Lower leg skin (tissue), 4 donors: ENCODE data around the gene ACER3. TPM values are rescaled to one million over a fixed set of nuclear protein-coding genes. Genes with fewer than 3 reads are reported as not detected.

ENCODE experiments used
- DNase-seq, 2 donors: peaks; one replicate each; pipeline ENCODE4 v3.0.0-alpha.2; 2019; ENCODE audit warnings: low spot score in 2 of 2
- H3K4me3 ChIP-seq: fragments of 200-600 bp; sonication (generic); 2 replicates; pipeline ENCODE4 v1.5.1; 2017; ENCODE audit warnings: mild to moderate bottlenecking, low read depth; ENCODE audit not compliant: poor library complexity, severe bottlenecking
- POLR2A ChIP-seq, 2 donors: fragments of 450-650 bp; IDR thresholded peaks; one replicate each; pipeline ENCODE4 v1.6.1; 2016 to 2017; ENCODE audit warnings: antibody characterized with exemption in 2 of 2, mild to moderate bottlenecking in 1 of 2, moderate library complexity in 1 of 2
- WGBS, 2 donors: methylation state at CpG; one replicate each; pipeline ENCODE4 v1.1.5; 2018; 5-methylcytosine and 5-hydroxymethylcytosine counted together
- intact Hi-C: fragments of 100-400 bp; cut with DNase I; formaldehyde crosslinking; loops from one replicate; pipeline ENCODE4 v1.15.0; 2023; ENCODE audit warnings: low total_unique reads
- total RNA-seq, 4 donors: library from RNA; depleted of rRNA; stranded (reverse); fragments of >200 nt; gene quantifications; one replicate each; pipeline ENCODE4 v1.1.0, GENCODE V29; 2016
- TF ChIP-seq, protein P1 (sequence below), 3 donors: fragments of 450-650 bp; IDR thresholded peaks; one replicate each; pipeline ENCODE4 v1.5.1; 2016; ENCODE audit warnings: antibody characterized with exemption in 3 of 3, mild to moderate bottlenecking in 3 of 3, moderate library complexity in 2 of 3

Gene ACER3
- total RNA-seq, 4 donors from 2014 or later = 3.5 to 5.9 (median 5.1) TPM

GRCh38 chr11:77027275-77027674 is 166.6 kb downstream of the ACER3 start:
- no peak for DNase-seq

DNA sequence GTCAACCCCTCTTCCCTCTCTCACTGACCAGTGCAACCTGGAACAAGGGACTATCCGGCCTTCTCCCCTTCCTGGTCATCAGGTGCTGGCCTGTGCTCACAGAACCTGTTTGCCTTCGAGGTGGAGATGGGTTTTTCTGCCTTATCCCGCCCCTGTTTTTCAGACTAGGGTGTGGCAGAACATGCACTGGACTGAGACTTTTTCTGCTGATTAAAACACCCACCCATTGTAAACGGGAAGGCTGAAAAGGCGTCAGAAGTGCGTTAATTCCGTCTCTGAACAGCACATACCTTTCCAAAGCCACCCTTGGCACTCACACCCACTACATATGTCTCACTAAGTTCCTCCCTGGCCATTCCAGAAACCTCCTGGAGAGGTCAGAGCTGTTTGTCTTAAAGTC is 169.1 kb downstream of the ACER3 start:
- intact Hi-C loops = loop anchor here (10.0 kb wide), 1 partner anchor 215 kb away; no protein-coding TSS in a partner anchor
- TF ChIP-seq, protein P1, sequence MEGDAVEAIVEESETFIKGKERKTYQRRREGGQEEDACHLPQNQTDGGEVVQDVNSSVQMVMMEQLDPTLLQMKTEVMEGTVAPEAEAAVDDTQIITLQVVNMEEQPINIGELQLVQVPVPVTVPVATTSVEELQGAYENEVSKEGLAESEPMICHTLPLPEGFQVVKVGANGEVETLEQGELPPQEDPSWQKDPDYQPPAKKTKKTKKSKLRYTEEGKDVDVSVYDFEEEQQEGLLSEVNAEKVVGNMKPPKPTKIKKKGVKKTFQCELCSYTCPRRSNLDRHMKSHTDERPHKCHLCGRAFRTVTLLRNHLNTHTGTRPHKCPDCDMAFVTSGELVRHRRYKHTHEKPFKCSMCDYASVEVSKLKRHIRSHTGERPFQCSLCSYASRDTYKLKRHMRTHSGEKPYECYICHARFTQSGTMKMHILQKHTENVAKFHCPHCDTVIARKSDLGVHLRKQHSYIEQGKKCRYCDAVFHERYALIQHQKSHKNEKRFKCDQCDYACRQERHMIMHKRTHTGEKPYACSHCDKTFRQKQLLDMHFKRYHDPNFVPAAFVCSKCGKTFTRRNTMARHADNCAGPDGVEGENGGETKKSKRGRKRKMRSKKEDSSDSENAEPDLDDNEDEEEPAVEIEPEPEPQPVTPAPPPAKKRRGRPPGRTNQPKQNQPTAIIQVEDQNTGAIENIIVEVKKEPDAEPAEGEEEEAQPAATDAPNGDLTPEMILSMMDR (IDR thresholded peaks at IDR 0.05) = no peak
- H3K4me3 ChIP-seq = no peak overlapping the region
- 41 to 49% methylated on average over 7 of the region's 7 CpGs for WGBS, 2 donors
- DNase-seq = no peak

More at GRCh38 chr11:77027275-77027674, 166.6 kb downstream of the ACER3 start:
- no peak for TF ChIP-seq POLR2A (IDR thresholded peaks at IDR 0.05)
- TF ChIP-seq, protein P1 (IDR thresholded peaks at IDR 0.05) = no peak
- 68 to 85% methylated on average over 1 of the region's 1 CpG for WGBS, 2 donors
- no peak overlapping the region for H3K4me3 ChIP-seq
- intact Hi-C loops = no loop called here

- 72 to 74% methylated on average over 12 of the region's 12 CpGs for WGBS, 2 donors
- TF ChIP-seq POLR2A (IDR thresholded peaks at IDR 0.05) = no peak
- TF ChIP-seq, protein P1 (IDR thresholded peaks at IDR 0.05) = no peak
- H3K4me3 ChIP-seq = no peak overlapping the region
- intact Hi-C loops = loop anchor here (10.0 kb wide), 1 partner anchor 216 kb away; no protein-coding TSS in a partner anchor
- no peak for DNase-seq
Observed at GRCh38 chr11:77030834-77031414, 170.2 kb downstream of the ACER3 start.

DNA sequence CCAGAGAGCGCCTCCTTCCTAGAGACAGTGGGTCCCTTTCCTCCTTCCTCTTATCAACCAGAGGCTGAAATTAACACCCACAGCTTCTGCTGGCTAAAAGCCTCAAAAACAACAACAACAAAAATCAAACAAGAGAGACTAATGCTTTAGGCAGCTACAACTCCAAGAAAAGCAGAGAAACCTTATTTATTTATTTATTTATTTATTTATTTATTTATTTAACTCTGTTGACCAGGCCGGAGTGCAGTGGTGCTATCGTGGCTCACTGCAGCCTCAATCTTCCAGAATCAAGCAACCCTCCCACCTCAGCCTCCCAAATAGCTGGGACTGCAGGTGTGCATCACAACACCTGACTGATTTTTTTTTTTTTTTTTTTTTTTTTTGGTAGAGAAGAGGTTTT is 170.9 kb downstream of the ACER3 start:
- WGBS, 2 donors = 85 to 91% methylated on average over 3 of the region's 3 CpGs
- intact Hi-C loops = loop anchor here (10.0 kb wide), 1 partner anchor 217 kb away; no protein-coding TSS in a partner anchor
- H3K4me3 ChIP-seq = no peak overlapping the region
- DNase-seq = no peak
- TF ChIP-seq POLR2A (IDR thresholded peaks at IDR 0.05) = no peak
- TF ChIP-seq, protein P1 (IDR thresholded peaks at IDR 0.05) = no peak

- H3K4me3 ChIP-seq = no peak overlapping the region
- no peak for DNase-seq
Observed at GRCh38 chr11:77035039-77035438, 174.3 kb downstream of the ACER3 start.

More at GRCh38 chr11:77035039-77035438, 174.3 kb downstream of the ACER3 start:
- 46 to 65% methylated on average over 2 of the region's 2 CpGs for WGBS, 2 donors
- intact Hi-C loops = loop anchor here (10.0 kb wide), 1 partner anchor 220 kb away; no protein-coding TSS in a partner anchor
- TF ChIP-seq POLR2A (IDR thresholded peaks at IDR 0.05) = no peak
- TF ChIP-seq, protein P1 (IDR thresholded peaks at IDR 0.05) = no peak
